ENCODE data around the gene C3orf33. TPM values are rescaled to one million over a fixed set of nuclear protein-coding genes. Genes with fewer than 3 reads are reported as not detected.

C3orf33 gene
- polyA plus RNA-seq, 2 of the 4 experiments (the other 2 are of a cell fraction) = 8.3 to 11.1 TPM

GRCh38 chr3:155805204-155805801 is 775 bp downstream of the C3orf33 start (continued):
- no peak for TF ChIP-seq GATA3 (IDR thresholded peaks at IDR 0.05; ENCODE audit: borderline replicate concordance)
- TF ChIP-seq CHD4 (IDR thresholded peaks at IDR 0.05; ENCODE audit: borderline replicate concordance) = no peak

GRCh38 chr3:155804323-155804722 is 1.8 kb downstream of the C3orf33 start:
- ChIA-PET CTCF (interaction anchor here (2.4 to 2.8 kb wide), 3 partner anchors 11 to 79 kb away, joined by 8 to 33 read pairs (median 24); no protein-coding TSS in a partner anchor), POLR2A (no interaction called here)
- DNase-seq (ENCODE audit: low read depth in 1 of 2, low spot score in 1 of 2) (no peak), ATAC-seq (no peak), FAIRE-seq (no peak)
- H3K4me3 ChIP-seq = no peak overlapping the region
- H3K4me1 ChIP-seq = no peaks in the 10 kb centered on the region
- H3K4me2 ChIP-seq = no peak overlapping the region
- H3K27ac ChIP-seq = no peak overlapping the region
- TF ChIP-seq JUNB (IDR thresholded peaks at IDR 0.05) (no peak), CHD2 (IDR thresholded peaks at IDR 0.05; ENCODE audit: low read length, partially characterized antibody) (no peak), CEBPB (IDR thresholded peaks at IDR 0.05) (no peak), CHD4 (IDR thresholded peaks at IDR 0.05; ENCODE audit: borderline replicate concordance) (no peak), MAFK (IDR thresholded peaks at IDR 0.05; ENCODE audit: partially characterized antibody) (no peak), NR3C1 (IDR thresholded peaks at IDR 0.05) (no peak), POLR2A (IDR thresholded peaks at IDR 0.05; ENCODE audit: low read length) (no peak), EHMT2 (IDR thresholded peaks at IDR 0.05; ENCODE audit: low read depth) (no peak), ESRRA (IDR thresholded peaks at IDR 0.05; ENCODE audit: borderline replicate concordance, low read length) (no peak), NPAS2 (CRISPR knock-in tag; IDR thresholded peaks at IDR 0.05; ENCODE audit: borderline replicate concordance) (no peak), SREBF2 (IDR thresholded peaks at IDR 0.05) (no peak), E2F6 (IDR thresholded peaks at IDR 0.05; ENCODE audit: borderline replicate concordance, low read depth) (no peak), HOXA7 (CRISPR knock-in tag; IDR thresholded peaks at IDR 0.05) (no peak), MAX (IDR thresholded peaks at IDR 0.05) (no peak), EHF (CRISPR knock-in tag; IDR thresholded peaks at IDR 0.05) (no peak), ZC3H11A (IDR thresholded peaks at IDR 0.05) (no peak), RNF2 (IDR thresholded peaks at IDR 0.05; ENCODE audit: borderline replicate concordance, low read depth) (no peak)
- no peaks in the 10 kb centered on the region for H3K9me3 ChIP-seq

GRCh38 chr3:155792532-155792931 is 13.5 kb downstream of the C3orf33 start:
- WGBS (ENCODE audit: missing lambda C conversion rate) = 60% methylated on average over 1 of the region's 1 CpG
- FAIRE-seq (no peak), ATAC-seq (no peak), DNase-seq (ENCODE audit: low read depth in 1 of 2, low spot score in 1 of 2) (no peak)
- Histone ChIP-seq H3K27ac (no peak overlapping the region), H3K9me3 (no peaks in the 10 kb centered on the region), H3K4me2 (no peak overlapping the region), H3K4me1 (peaks cover 4% of the 10 kb centered on the region; the same call in 2 of the 3 replicates), H3K4me3 (no peak overlapping the region)
- ChIA-PET POLR2A (no interaction called here), CTCF (no interaction called here)
- TF ChIP-seq JUN (IDR thresholded peaks at IDR 0.05) = no peak
- no peak for TF ChIP-seq HOXB5 (CRISPR knock-in tag; IDR thresholded peaks at IDR 0.05)

GRCh38 chr3:155791190-155791589 is 14.9 kb downstream of the C3orf33 start:
- H3K27ac ChIP-seq = peak overlapping the region; percentile 13 to 31; a peak in 4 of 6 replicates
- peaks cover 4% of the 10 kb centered on the region; the same call in 2 of the 3 replicates for H3K4me1 ChIP-seq
- ChIA-PET CTCF (interaction anchor here (0.6 to 2.3 kb wide), 2 partner anchors 15 to 714 kb away, joined by 5 to 12 read pairs; partner anchors contain the start of gene C3orf33), POLR2A (no interaction called here)
- DNase-seq (ENCODE audit: low read depth in 1 of 2, low spot score in 1 of 2) (peak in 1 of 2 experiments; percentile 49), FAIRE-seq (no peak), ATAC-seq (peak in 1 of 2 experiments; percentile 50; a peak in 2 of 6 replicates)
- 96% methylated on average over 2 of the region's 2 CpGs for WGBS (ENCODE audit: missing lambda C conversion rate)
- TF ChIP-seq NFE2L2 (conservative IDR thresholded peaks at IDR 0.05; ENCODE audit: low read length) (peak; percentile 70), TP53 (CRISPR knock-in tag; IDR thresholded peaks at IDR 0.05) (no peak), MAFK (IDR thresholded peaks at IDR 0.05; ENCODE audit: partially characterized antibody) (peak; percentile 88)
- no peak overlapping the region for H3K4me3 ChIP-seq
- H3K9me3 ChIP-seq = no peaks in the 10 kb centered on the region
- H3K4me2 ChIP-seq = no peak overlapping the region

All from A549 (cell line).